ENCODE measurements around the gene LSAMP. TPM values are rescaled to one million over a fixed set of nuclear protein-coding genes. Genes with fewer than 3 reads are reported as not detected.

Gene LSAMP
- total RNA-seq, 2 donors from 2014 or later = 1.1 to 5.9 TPM

GRCh38 chr3:116318370-116318769 lies 126.9 kb downstream of the LSAMP start:
- H3K9me3 ChIP-seq = no peaks in the 10 kb centered on the region
- H3K27ac ChIP-seq = no peak overlapping the region
- no peak overlapping the region for H3K9ac ChIP-seq (ENCODE audit: low read depth in 2 of 2, low read length in 2 of 2)
- intact Hi-C loops (cut with DNase I) = no loop called here
- H3K4me1 ChIP-seq = no peaks in the 10 kb centered on the region
- H3K4me3 ChIP-seq = no peak overlapping the region
- no peak for DNase-seq
- no peak for TF ChIP-seq CTCF (IDR thresholded peaks at IDR 0.05)
- no peaks in the 10 kb centered on the region for H3K36me3 ChIP-seq
- no peaks in the 10 kb centered on the region for H3K27me3 ChIP-seq

GRCh38 chr3:116316771-116317170 lies 128.5 kb downstream of the LSAMP start:
- Histone ChIP-seq H3K9me3 (no peaks in the 10 kb centered on the region), H3K27ac (no peak overlapping the region), H3K9ac (ENCODE audit: low read depth in 2 of 2, low read length in 2 of 2) (no peak overlapping the region), H3K27me3 (no peaks in the 10 kb centered on the region), H3K4me3 (no peak overlapping the region), H3K36me3 (no peaks in the 10 kb centered on the region), H3K4me1 (no peaks in the 10 kb centered on the region)
- no peak for TF ChIP-seq CTCF (IDR thresholded peaks at IDR 0.05)
- intact Hi-C loops (cut with DNase I) = no loop called here
- DNase-seq = no peak

- no peak for DNase-seq
- H3K36me3 ChIP-seq = no peaks in the 10 kb centered on the region
- H3K9ac ChIP-seq (ENCODE audit: low read depth in 2 of 2, low read length in 2 of 2) = no peak overlapping the region
- H3K27ac ChIP-seq = no peak overlapping the region
- H3K27me3 ChIP-seq = no peaks in the 10 kb centered on the region
- H3K4me1 ChIP-seq = no peaks in the 10 kb centered on the region
- H3K9me3 ChIP-seq = no peaks in the 10 kb centered on the region
- no peak overlapping the region for H3K4me3 ChIP-seq
- intact Hi-C loops (cut with DNase I) = no loop called here
- TF ChIP-seq CTCF (IDR thresholded peaks at IDR 0.05) = no peak
Observed at GRCh38 chr3:116314476-116314875, 130.8 kb downstream of the LSAMP start.

- Histone ChIP-seq H3K9ac (ENCODE audit: low read depth in 2 of 2, low read length in 2 of 2) (no peak overlapping the region), H3K4me1 (no peaks in the 10 kb centered on the region), H3K36me3 (no peaks in the 10 kb centered on the region), H3K27ac (no peak overlapping the region), H3K9me3 (no peaks in the 10 kb centered on the region), H3K27me3 (no peaks in the 10 kb centered on the region), H3K4me3 (no peak overlapping the region)
- TF ChIP-seq CTCF (IDR thresholded peaks at IDR 0.05) = no peak
- DNase-seq = no peak
- intact Hi-C loops (cut with DNase I) = no loop called here
Observed at GRCh38 chr3:116306720-116307119, 138.6 kb downstream of the LSAMP start.

GRCh38 chr3:116306149-116306548 lies 139.1 kb downstream of the LSAMP start:
- TF ChIP-seq CTCF (IDR thresholded peaks at IDR 0.05) = no peak
- Histone ChIP-seq H3K4me1 (no peaks in the 10 kb centered on the region), H3K27ac (no peak overlapping the region), H3K4me3 (no peak overlapping the region), H3K9me3 (no peaks in the 10 kb centered on the region), H3K27me3 (no peaks in the 10 kb centered on the region), H3K36me3 (no peaks in the 10 kb centered on the region), H3K9ac (ENCODE audit: low read depth in 2 of 2, low read length in 2 of 2) (no peak overlapping the region)
- DNase-seq = no peak
- intact Hi-C loops (cut with DNase I) = no loop called here

All from colonic mucosa (tissue), 4 donors.